Trophoblast cell (in vitro differentiated cells and primary cell): ENCODE data around the gene PARP8.

Experiments used
- DNase-seq, 2 donors: peaks; one replicate each; pipeline ENCODE4 v3.0.0-alpha.2; 2016
- H2AFZ ChIP-seq: 2 replicates; pipeline ENCODE4 v1.6.1; 2013; ENCODE audit warnings: low read length, moderate library complexity, mild to moderate bottlenecking; ENCODE audit not compliant: insufficient read depth, poor library complexity
- H2AK5ac ChIP-seq: 2 replicates; pipeline ENCODE4 v1.6.1; 2013; ENCODE audit warnings: mild to moderate bottlenecking, low read length
- H2BK120ac ChIP-seq: 2 replicates; pipeline ENCODE4 v1.6.1; 2013; ENCODE audit warnings: low read length, mild to moderate bottlenecking, moderate library complexity; ENCODE audit not compliant: insufficient read depth, poor library complexity
- H2BK12ac ChIP-seq: 2 replicates; pipeline ENCODE4 v1.6.1; 2013; ENCODE audit warnings: mild to moderate bottlenecking, low read length, moderate library complexity
- H2BK5ac ChIP-seq: 2 replicates; pipeline ENCODE4 v1.6.1; 2013; ENCODE audit warnings: low read length, low read depth, moderate library complexity, mild to moderate bottlenecking; ENCODE audit not compliant: poor library complexity
- H3K14ac ChIP-seq: 2 replicates; pipeline ENCODE4 v1.6.1; 2013; ENCODE audit warnings: mild to moderate bottlenecking, low read length
- H3K18ac ChIP-seq: 2 replicates; pipeline ENCODE4 v1.6.1; 2013; ENCODE audit warnings: mild to moderate bottlenecking, low read length
- H3K23ac ChIP-seq: 2 replicates; pipeline ENCODE4 v1.6.1; 2013; ENCODE audit warnings: low read length
- H3K27ac ChIP-seq: 2 replicates; pipeline ENCODE4 v1.5.1; 2013; ENCODE audit warnings: low read depth, mild to moderate bottlenecking, inconsistent platforms, low read length, moderate library complexity
- H3K27me3 ChIP-seq: 2 replicates; pipeline ENCODE4 v1.6.1; 2013; ENCODE audit warnings: inconsistent platforms, mild to moderate bottlenecking, low read length, moderate library complexity; ENCODE audit not compliant: insufficient read depth
- H3K36me3 ChIP-seq, 2 experiments: 1 replicate in 1 of 2; 2 replicates in 1 of 2; pipeline ENCODE4 v1.6.1; 2013; ENCODE audit warnings: low read length in 2 of 2, mild to moderate bottlenecking in 2 of 2, moderate library complexity in 1 of 2; ENCODE audit not compliant: insufficient read depth in 2 of 2, control insufficient read depth in 1 of 2
- H3K4ac ChIP-seq: 2 replicates; pipeline ENCODE4 v1.6.1; 2013; ENCODE audit warnings: low read depth, mild to moderate bottlenecking, low read length, moderate library complexity
- H3K4me1 ChIP-seq, 2 experiments: 1 replicate in 1 of 2; 2 replicates in 1 of 2; pipeline ENCODE4 v1.6.1; 2013; ENCODE audit warnings: low read length in 2 of 2, mild to moderate bottlenecking in 2 of 2, moderate library complexity in 1 of 2; ENCODE audit not compliant: insufficient read depth in 2 of 2, control insufficient read depth in 1 of 2
- H3K4me2 ChIP-seq: 2 replicates; pipeline ENCODE4 v1.6.1; 2013; ENCODE audit warnings: inconsistent platforms, mild to moderate bottlenecking, low read length, moderate library complexity
- H3K4me3 ChIP-seq: 2 replicates; pipeline ENCODE4 v1.5.1; 2013; ENCODE audit warnings: mild to moderate bottlenecking, low read depth, low read length, inconsistent platforms
- H3K79me1 ChIP-seq: one replicate; pipeline ENCODE4 v1.6.1; 2013; ENCODE audit warnings: low read length
- H3K79me2 ChIP-seq: 2 replicates; pipeline ENCODE4 v1.6.1; 2013; ENCODE audit warnings: low read length, mild to moderate bottlenecking; ENCODE audit not compliant: control insufficient read depth, insufficient read depth, poor library complexity
- H3K9ac ChIP-seq: 2 replicates; pipeline ENCODE4 v1.6.1; 2013; ENCODE audit warnings: mild to moderate bottlenecking, low read length
- H3K9me3 ChIP-seq: 2 replicates; pipeline ENCODE4 v1.6.1; 2013; ENCODE audit warnings: low read depth, mild to moderate bottlenecking, control low read depth, inconsistent platforms, low read length; ENCODE audit not compliant: insufficient read depth
- H4K12ac ChIP-seq: 2 replicates; pipeline ENCODE4 v1.6.1; 2013; ENCODE audit warnings: low read depth, mild to moderate bottlenecking, low read length, moderate library complexity
- H4K8ac ChIP-seq: 2 replicates; pipeline ENCODE4 v1.6.1; 2013; ENCODE audit warnings: low read depth, mild to moderate bottlenecking, low read length, moderate library complexity
- H4K91ac ChIP-seq: one replicate; pipeline ENCODE4 v1.6.1; 2013; ENCODE audit warnings: low read depth, mild to moderate bottlenecking, low read length, moderate library complexity
- WGBS: extraction: QIAGEN DNeasy Blood & Tissue Kit; methylation state at CpG from one replicate; pipeline ENCODE4 v1.1.7; 2013; ENCODE audit warnings: missing lambda C conversion rate; ENCODE audit not compliant: insufficient read length, insufficient coverage; ENCODE audit errors: extremely low coverage; 5-methylcytosine and 5-hydroxymethylcytosine counted together

The PARP8 gene

DNA sequence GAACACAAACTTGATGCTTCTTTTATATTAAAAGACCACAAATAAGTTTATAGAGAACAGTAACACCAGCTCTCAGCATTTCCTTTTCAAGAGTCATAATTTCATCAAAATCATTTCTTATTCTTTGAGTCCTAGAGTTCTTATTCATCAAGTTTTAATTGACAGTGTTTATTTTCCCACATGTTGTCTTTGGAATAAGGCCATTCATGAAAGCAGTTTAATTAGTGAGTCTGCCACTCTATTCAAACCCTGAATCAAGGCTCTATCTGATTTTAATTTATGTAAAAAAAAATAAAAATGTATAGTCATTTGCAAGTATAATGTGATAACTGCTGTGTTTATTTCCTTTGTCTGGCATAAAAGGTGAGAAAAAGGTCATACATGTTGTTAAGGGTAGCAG lies 176.7 kb downstream of the PARP8 start:
- Histone ChIP-seq H2AK5ac (no peak overlapping the region), H3K4ac (no peak overlapping the region), H3K36me3 (no peaks in the 10 kb centered on the region), H3K18ac (no peak overlapping the region), H3K14ac (no peak overlapping the region), H2AFZ (no peak overlapping the region), H3K9me3 (no peaks in the 10 kb centered on the region), H2BK120ac (no peak overlapping the region), H4K91ac (no peak overlapping the region), H4K12ac (no peak overlapping the region), H3K9ac (no peak overlapping the region), H3K27me3 (no peaks in the 10 kb centered on the region), H3K4me3 (no peak overlapping the region), H2BK5ac (no peak overlapping the region), H3K4me1 (no peaks in the 10 kb centered on the region), H3K79me1 (no peaks in the 10 kb centered on the region), H2BK12ac (no peak overlapping the region), H4K8ac (no peak overlapping the region), H3K79me2 (no peaks in the 10 kb centered on the region), H3K4me2 (no peak overlapping the region), H3K27ac (no peak overlapping the region), H3K23ac (no peak overlapping the region)
- DNase-seq = no peak

DNA sequence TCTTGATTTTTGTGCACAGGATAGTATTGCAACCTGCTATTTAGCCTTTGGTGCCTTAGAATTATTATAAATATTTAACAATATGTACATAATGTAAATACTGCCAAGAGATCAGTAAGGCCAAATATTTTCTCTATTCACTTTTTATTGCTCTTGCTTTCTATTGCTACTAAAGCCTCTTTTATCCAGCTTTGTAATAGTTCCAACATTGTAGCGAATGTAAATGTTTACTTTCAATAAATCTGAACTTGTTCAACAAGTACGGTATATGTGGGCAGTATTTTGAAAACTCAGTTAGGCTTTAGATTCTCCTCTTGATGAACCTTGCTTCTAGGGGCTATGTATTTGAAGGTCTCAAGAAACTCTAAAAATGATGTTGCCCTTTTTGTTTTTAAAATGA lies 179.8 kb downstream of the PARP8 start:
- no peak overlapping the region for H4K12ac ChIP-seq
- no peak overlapping the region for H2BK120ac ChIP-seq
- no peak overlapping the region for H3K23ac ChIP-seq
- H3K27me3 ChIP-seq = no peaks in the 10 kb centered on the region
- no peak overlapping the region for H3K18ac ChIP-seq
- no peak overlapping the region for H2BK12ac ChIP-seq
- DNase-seq = no peak
- no peak overlapping the region for H2AFZ ChIP-seq
- no peak overlapping the region for H2AK5ac ChIP-seq
- H3K4me1 ChIP-seq = no peaks in the 10 kb centered on the region
- H3K9me3 ChIP-seq = no peaks in the 10 kb centered on the region
- H3K36me3 ChIP-seq = no peaks in the 10 kb centered on the region
- H3K4ac ChIP-seq = no peak overlapping the region
- no peak overlapping the region for H4K91ac ChIP-seq
- WGBS = no CpG with 5 or more reads among the region's 2 CpGs
- H3K14ac ChIP-seq = no peak overlapping the region
- H2BK5ac ChIP-seq = no peak overlapping the region
- H3K27ac ChIP-seq = no peak overlapping the region
- H3K4me3 ChIP-seq = no peak overlapping the region
- no peak overlapping the region for H3K9ac ChIP-seq
- no peaks in the 10 kb centered on the region for H3K79me1 ChIP-seq
- no peak overlapping the region for H4K8ac ChIP-seq
- H3K4me2 ChIP-seq = no peak overlapping the region
- H3K79me2 ChIP-seq = no peaks in the 10 kb centered on the region

DNA sequence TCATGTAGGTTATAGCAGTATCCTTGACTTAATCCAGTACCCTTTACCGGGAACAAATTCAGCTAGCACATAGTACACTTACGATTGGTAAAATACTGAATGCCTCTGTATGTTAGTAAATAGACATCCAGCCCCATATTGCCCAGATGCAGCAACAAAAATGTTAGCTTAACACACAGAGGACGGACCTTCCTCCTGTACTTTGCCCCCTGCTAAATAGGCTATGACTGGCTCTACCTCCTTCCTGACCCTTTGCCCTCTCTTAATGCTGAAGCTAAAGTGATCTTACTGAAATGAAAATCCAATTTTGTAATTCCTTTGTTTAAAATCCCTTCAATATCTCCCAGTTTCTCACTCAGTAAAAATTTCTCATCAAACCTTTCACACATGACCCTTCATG lies 183.1 kb downstream of the PARP8 start:
- Histone ChIP-seq H3K4me1 (no peaks in the 10 kb centered on the region), H3K79me2 (no peaks in the 10 kb centered on the region), H3K27ac (no peak overlapping the region), H3K9ac (no peak overlapping the region), H4K8ac (no peak overlapping the region), H2BK120ac (no peak overlapping the region), H3K4me2 (no peak overlapping the region), H3K9me3 (no peaks in the 10 kb centered on the region), H3K79me1 (no peaks in the 10 kb centered on the region), H3K4ac (no peak overlapping the region), H2BK12ac (no peak overlapping the region), H3K36me3 (no peaks in the 10 kb centered on the region), H3K18ac (no peak overlapping the region), H3K4me3 (no peak overlapping the region), H2AFZ (no peak overlapping the region), H4K91ac (no peak overlapping the region), H2AK5ac (no peak overlapping the region), H3K27me3 (no peaks in the 10 kb centered on the region), H4K12ac (no peak overlapping the region), H3K23ac (no peak overlapping the region), H3K14ac (no peak overlapping the region), H2BK5ac (no peak overlapping the region)
- no peak for DNase-seq
- no CpG with 5 or more reads among the region's 3 CpGs for WGBS

DNA sequence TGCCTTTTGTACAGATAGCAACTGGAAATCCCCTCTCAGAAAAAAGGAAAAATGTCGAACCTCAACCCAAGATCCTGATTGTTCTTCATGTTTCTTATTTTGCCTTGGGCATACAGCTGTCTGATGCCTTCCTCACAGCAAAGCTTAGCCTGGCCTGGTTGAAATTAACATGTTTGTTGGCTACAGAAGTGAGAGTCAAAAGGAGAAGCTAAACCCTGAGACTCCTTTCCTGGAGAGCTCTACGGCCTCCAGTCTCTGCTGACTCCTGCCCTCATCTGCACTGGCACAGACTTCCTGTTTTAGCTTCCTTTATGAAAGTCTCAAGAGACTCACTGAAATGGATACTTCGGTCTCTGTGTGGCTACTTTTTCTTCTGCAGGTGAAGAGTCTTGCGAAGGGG lies 186.7 kb downstream of the PARP8 start:
- no peaks in the 10 kb centered on the region for H3K36me3 ChIP-seq
- H3K4me3 ChIP-seq = no peak overlapping the region
- H3K9ac ChIP-seq = no peak overlapping the region
- H4K12ac ChIP-seq = no peak overlapping the region
- no peak overlapping the region for H2AFZ ChIP-seq
- H3K27ac ChIP-seq = no peak overlapping the region
- H3K23ac ChIP-seq = no peak overlapping the region
- DNase-seq = peak in 1 of 2 donors; percentile 20
- no peak overlapping the region for H3K4ac ChIP-seq
- H3K27me3 ChIP-seq = no peaks in the 10 kb centered on the region
- no peak overlapping the region for H3K18ac ChIP-seq
- H2BK120ac ChIP-seq = no peak overlapping the region
- WGBS = no CpG with 5 or more reads among the region's 4 CpGs
- H3K79me2 ChIP-seq = no peaks in the 10 kb centered on the region
- H3K79me1 ChIP-seq = no peaks in the 10 kb centered on the region
- H2BK5ac ChIP-seq = no peak overlapping the region
- no peak overlapping the region for H2AK5ac ChIP-seq
- H3K4me2 ChIP-seq = no peak overlapping the region
- no peak overlapping the region for H3K14ac ChIP-seq
- H4K8ac ChIP-seq = no peak overlapping the region
- H3K9me3 ChIP-seq = no peaks in the 10 kb centered on the region
- H3K4me1 ChIP-seq = no peaks in the 10 kb centered on the region
- H4K91ac ChIP-seq = no peak overlapping the region
- H2BK12ac ChIP-seq = no peak overlapping the region

DNA sequence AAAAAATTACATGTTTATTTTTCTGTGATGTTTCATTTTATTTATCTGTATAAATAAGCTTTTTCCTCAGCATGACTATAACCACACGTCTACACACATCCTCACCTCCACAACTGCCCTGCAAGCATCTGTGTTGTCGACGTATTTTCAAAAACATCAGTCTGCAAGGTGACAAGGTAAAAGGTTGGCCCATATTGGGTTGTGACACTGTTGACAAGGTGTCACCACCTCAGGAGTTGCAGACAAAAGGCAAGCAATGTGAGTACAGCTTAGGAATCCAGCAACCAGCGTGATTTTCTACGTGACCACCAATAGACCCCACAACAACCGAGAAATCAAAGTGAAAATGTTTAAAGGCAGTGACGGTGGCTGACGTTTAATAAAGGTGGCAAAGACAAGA lies 187.6 kb downstream of the PARP8 start:
- no peaks in the 10 kb centered on the region for H3K36me3 ChIP-seq
- DNase-seq = no peak
- H2BK5ac ChIP-seq = no peak overlapping the region
- no peak overlapping the region for H3K18ac ChIP-seq
- no peaks in the 10 kb centered on the region for H3K79me1 ChIP-seq
- no peak overlapping the region for H4K12ac ChIP-seq
- WGBS = no CpG with 5 or more reads among the region's 8 CpGs
- no peak overlapping the region for H3K4ac ChIP-seq
- no peak overlapping the region for H3K23ac ChIP-seq
- no peaks in the 10 kb centered on the region for H3K79me2 ChIP-seq
- no peak overlapping the region for H2AFZ ChIP-seq
- H3K27me3 ChIP-seq = no peaks in the 10 kb centered on the region
- no peak overlapping the region for H2AK5ac ChIP-seq
- no peak overlapping the region for H2BK120ac ChIP-seq
- no peak overlapping the region for H3K4me2 ChIP-seq
- H3K27ac ChIP-seq = no peak overlapping the region
- no peak overlapping the region for H3K9ac ChIP-seq
- H3K14ac ChIP-seq = no peak overlapping the region
- H3K4me3 ChIP-seq = no peak overlapping the region
- H2BK12ac ChIP-seq = no peak overlapping the region
- H3K9me3 ChIP-seq = no peaks in the 10 kb centered on the region
- H4K91ac ChIP-seq = no peak overlapping the region
- no peak overlapping the region for H4K8ac ChIP-seq
- no peaks in the 10 kb centered on the region for H3K4me1 ChIP-seq
